A549 (cell line): Measurements from ENCODE around the gene LMNA. TPM values are rescaled to one million over a fixed set of nuclear protein-coding genes. Genes with fewer than 3 reads are reported as not detected.
A peak's percentile ranks its signal among the peaks of the same experiment; 100 is the strongest.

ENCODE experiments used
- ATAC-seq, 2 experiments: fragments of 200-7000 bp in 1 of 2; fragments of >200 bp in 1 of 2; cut with Nextera tagmentation in 1 of 2; cut with Tn5 transposase in 1 of 2; 3 replicates each; pipeline versions ENCODE4 v1.8.0 to v1.9.1; 2018 to 2020; ENCODE audit warnings: mild to moderate bottlenecking in 1 of 2, moderate library complexity in 1 of 2
- CTCF ChIA-PET: fragments of 300-600 bp; sonication (Branson Sonifier 250); formaldehyde crosslinking; extraction: SDS; loops from one replicate; lab custom pipeline; 2021; ENCODE audit warnings: antibody characterized with exemption, inconsistent platforms; lab: Yijun Ruan, JAX
- POLR2A ChIA-PET: fragments of 350-600 bp; formaldehyde crosslinking; extraction: SDS; loops from one replicate; lab custom pipeline; 2021; ENCODE audit warnings: antibody characterized with exemption, inconsistent platforms; lab: Yijun Ruan, JAX
- DNase-seq, 2 experiments: peaks; one replicate each; pipeline versions ENCODE4 v3.0.0 to v3.0.0-alpha.2; 2011 to 2016; ENCODE audit warnings: low read depth in 1 of 2, low spot score in 1 of 2
- FAIRE-seq: peaks from 2 replicates; lab custom pipeline; 2011; peaks lifted over from hg19 to GRCh38; lab: Jason Lieb, UNC
- H3K27ac ChIP-seq, 2 experiments: fragments of >200 bp; sonication (Bioruptor Twin); formaldehyde crosslinking; 3 replicates each; pipeline ENCODE4 v1.5.1; 2016 to 2017
- H3K4me1 ChIP-seq: fragments of >200 bp; sonication (Bioruptor Twin); formaldehyde crosslinking; 3 replicates; pipeline ENCODE4 v1.6.1; 2016
- H3K4me2 ChIP-seq: fragments of >200 bp; sonication (Bioruptor Twin); formaldehyde crosslinking; 3 replicates; pipeline ENCODE4 v1.6.1; 2016
- H3K4me3 ChIP-seq: fragments of >200 bp; sonication (Bioruptor Twin); formaldehyde crosslinking; 3 replicates; pipeline ENCODE4 v1.5.1; 2016
- H3K9me3 ChIP-seq: fragments of >200 bp; sonication (Bioruptor Twin); formaldehyde crosslinking; 3 replicates; pipeline ENCODE4 v1.6.1; 2016
- CBX2 ChIP-seq: fragments of 200-600 bp; sonication (generic); IDR thresholded peaks from 2 replicates; pipeline ENCODE4 v1.6.1; 2016; ENCODE audit warnings: low read depth, mild to moderate bottlenecking, borderline replicate concordance
- CHD2 ChIP-seq: fragments of 150-350 bp; IDR thresholded peaks from 2 replicates; pipeline ENCODE4 v1.6.1; 2014; ENCODE audit warnings: low read length; ENCODE audit not compliant: partially characterized antibody
- CHD4 ChIP-seq: fragments of 200-600 bp; sonication (generic); IDR thresholded peaks from 2 replicates; pipeline ENCODE4 v1.6.1; 2016; ENCODE audit warnings: antibody characterized with exemption, mild to moderate bottlenecking, borderline replicate concordance
- FOSL2 ChIP-seq, 2 experiments: fragments of 450-650 bp in 1 of 2; fragments of >200 bp in 1 of 2; sonication (Bioruptor Twin) in 1 of 2; formaldehyde crosslinking; IDR thresholded peaks; 2 replicates each; pipeline versions ENCODE4 v1.5.0 to v1.6.1; 2016 to 2020; ENCODE audit warnings: mild to moderate bottlenecking in 1 of 2, moderate library complexity in 1 of 2
- HDAC2 ChIP-seq: fragments of 200-600 bp; sonication (generic); IDR thresholded peaks from 2 replicates; pipeline ENCODE4 v1.6.1; 2016
- HOXB5 ChIP-seq: fragments of 250-450 bp; sonication (Bioruptor Pico); IDR thresholded peaks from 2 replicates; pipeline ENCODE4 v1.5.0; 2020; ENCODE audit warnings: mild to moderate bottlenecking, moderate library complexity
- JUN ChIP-seq, 2 experiments: fragments of >200 bp; sonication (Bioruptor Twin); formaldehyde crosslinking; IDR thresholded peaks; 2 replicates in 1 of 2; 3 replicates in 1 of 2; pipeline ENCODE4 v1.6.1; 2016 to 2017
- KDM1A ChIP-seq: fragments of 200-600 bp; sonication (generic); IDR thresholded peaks from 2 replicates; pipeline ENCODE4 v1.6.1; 2016; ENCODE audit warnings: low read depth, mild to moderate bottlenecking
- MAFK ChIP-seq: fragments of 450-650 bp; IDR thresholded peaks from 2 replicates; pipeline ENCODE4 v1.6.1; 2014; ENCODE audit not compliant: partially characterized antibody
- MAZ ChIP-seq: fragments of 150-350 bp; IDR thresholded peaks from 2 replicates; pipeline ENCODE4 v1.6.1; 2014; ENCODE audit warnings: antibody characterized with exemption, low read depth, low read length, borderline replicate concordance
- MYC ChIP-seq: IDR thresholded peaks from 2 replicates; pipeline ENCODE4 v1.6.1; 2012; ENCODE audit warnings: mild to moderate bottlenecking, inconsistent platforms, low read length, improper control_type of control experiment, borderline replicate concordance
- NFE2L2 ChIP-seq: fragments of 150-350 bp; conservative IDR thresholded peaks from 2 replicates; pipeline ENCODE4 v1.6.1; 2014; ENCODE audit warnings: low read length
- POLR2AphosphoS2 ChIP-seq: conservative IDR thresholded peaks from 2 replicates; pipeline ENCODE4 v1.6.1; 2012; ENCODE audit warnings: low read length, improper control_type of control experiment, inconsistent platforms
- ZFP36 ChIP-seq: fragments of 450-650 bp; IDR thresholded peaks from 2 replicates; pipeline ENCODE4 v1.6.1; 2014; ENCODE audit warnings: borderline replicate concordance; ENCODE audit not compliant: partially characterized antibody
- WGBS: methylation state at CpG from one replicate; pipeline ENCODE4 v1.1.6; 2017; ENCODE audit errors: missing lambda C conversion rate; 5-methylcytosine and 5-hydroxymethylcytosine counted together
- polyA plus RNA-seq, 4 experiments: library from polyadenylated mRNA; depleted of rRNA in 3 of 4; stranded (reverse); fragments of >200 nt; fragmentation: RNase III in 1 of 4; extraction: RNeasy Plus Mini Kit Qiagen cat#74134 plus additional on column Dnase treatment in 1 of 4; gene quantifications; 2 replicates in 3 of 4; 3 replicates in 1 of 4; pipeline ENCODE4 v1.2.3, GENCODE V29; 2011 to 2017
- TF ChIP-seq, protein P1 (sequence below): fragments of 450-650 bp; IDR thresholded peaks from 2 replicates; pipeline ENCODE4 v1.6.1; 2014; ENCODE audit warnings: antibody characterized with exemption
- TF ChIP-seq, protein P2 (sequence below): IDR thresholded peaks from 2 replicates; pipeline ENCODE4 v1.6.1; 2012
- TF ChIP-seq, protein P3 (sequence below): fragments of >200 bp; sonication (Bioruptor Twin); formaldehyde crosslinking; IDR thresholded peaks from 2 replicates; pipeline ENCODE4 v1.6.1; 2016
- TF ChIP-seq, protein P4 (sequence below): fragments of >200 bp; sonication (Bioruptor Twin); formaldehyde crosslinking; IDR thresholded peaks from 3 replicates; pipeline ENCODE4 v1.6.1; 2016
- TF ChIP-seq, protein P5 (sequence below): fragments of 250-450 bp; sonication (Bioruptor Pico); IDR thresholded peaks from 2 replicates; pipeline ENCODE4 v1.5.0; 2021; ENCODE audit warnings: mild to moderate bottlenecking, moderate library complexity, borderline replicate concordance
- TF ChIP-seq, protein P6 (sequence below): fragments of 250-450 bp; sonication (Bioruptor Pico); IDR thresholded peaks from 2 replicates; pipeline ENCODE4 v1.5.0; 2020; ENCODE audit warnings: low read depth, mild to moderate bottlenecking, moderate library complexity
- TF ChIP-seq, protein P7 (sequence below): IDR thresholded peaks from 2 replicates; pipeline ENCODE4 v1.6.1; 2012
- TF ChIP-seq, protein P8 (sequence below): fragments of 150-350 bp; IDR thresholded peaks from 2 replicates; pipeline ENCODE4 v1.6.1; 2014; ENCODE audit warnings: low read depth, mild to moderate bottlenecking, low read length

LMNA gene
- polyA plus RNA-seq, 2 of the 4 experiments (the other 2 are of a cell fraction): 214 to 286 TPM

DNA sequence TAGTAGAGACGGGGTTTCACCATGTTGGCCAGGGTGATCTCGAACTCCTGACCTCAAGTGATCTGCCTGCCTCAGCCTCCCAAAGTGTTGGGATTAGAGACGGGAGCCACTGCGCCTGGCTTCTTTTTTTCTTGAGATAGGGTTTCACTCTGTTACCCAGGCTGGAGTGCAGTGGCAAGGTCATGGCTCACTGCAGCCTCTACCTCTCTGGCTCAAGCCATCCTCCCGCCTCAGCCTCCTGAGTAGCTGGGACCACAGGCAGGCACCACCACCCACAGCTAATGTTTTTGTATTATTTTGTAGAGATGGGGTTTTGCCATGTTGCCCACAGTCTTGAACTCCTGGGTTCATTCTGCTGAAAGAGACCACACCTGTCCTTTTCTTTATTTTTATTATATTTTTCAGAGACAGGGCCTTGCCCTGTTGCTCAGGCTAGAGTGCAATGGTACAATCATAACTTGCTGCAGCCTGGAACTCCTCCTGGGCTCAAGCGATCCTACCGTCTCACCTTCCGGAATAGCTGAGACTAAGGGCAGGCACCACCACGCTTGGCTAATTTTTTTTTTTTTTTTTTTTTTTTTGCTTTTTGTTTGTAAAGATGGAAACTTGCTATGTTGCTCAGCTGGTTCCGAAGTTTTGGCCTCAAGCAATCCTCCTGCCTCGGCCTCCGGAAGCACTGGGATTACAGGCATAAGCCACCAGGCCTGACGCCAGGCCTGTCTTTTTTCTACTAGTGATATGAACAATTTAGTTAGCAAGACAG is 3.1 kb downstream of the LMNA start:
- 49% methylated on average over 13 of the region's 13 CpGs for WGBS
- no peak for FAIRE-seq

DNA sequence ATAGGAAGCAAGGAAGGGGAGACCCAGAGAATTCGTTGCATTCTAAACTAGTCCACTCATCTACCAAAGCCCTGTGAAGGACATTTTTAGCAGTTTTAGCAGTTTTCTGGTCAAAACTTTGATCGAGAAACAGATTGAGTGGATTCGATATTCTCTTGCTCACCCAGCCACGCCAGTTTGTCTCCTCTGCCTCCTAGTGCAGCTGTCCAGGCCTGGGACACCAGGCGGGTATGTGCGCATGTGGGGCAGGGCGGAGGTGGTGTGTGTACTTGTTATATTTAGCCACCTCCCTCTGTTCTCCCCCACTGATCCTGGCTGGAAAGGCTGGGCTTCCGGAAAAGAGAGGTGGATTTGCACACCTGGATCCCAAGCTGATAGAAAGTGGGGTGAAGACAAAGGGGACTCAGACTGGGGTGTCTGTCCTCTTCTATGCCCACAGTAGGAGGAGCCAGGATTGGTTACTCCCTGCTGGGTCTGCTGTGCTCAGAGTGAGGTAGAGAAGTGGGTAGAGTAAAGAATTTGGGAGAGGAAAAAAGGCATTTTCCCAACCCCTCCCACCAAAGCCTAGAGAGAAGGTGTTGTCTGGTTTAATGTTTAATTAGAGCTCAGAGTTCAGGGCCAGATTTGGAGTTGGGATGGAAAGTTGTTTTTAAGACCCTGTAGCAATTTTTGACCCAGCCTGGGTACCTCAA is 3.8 kb downstream of the LMNA start:
- no peak for TF ChIP-seq HDAC2
- TF ChIP-seq, protein P1, sequence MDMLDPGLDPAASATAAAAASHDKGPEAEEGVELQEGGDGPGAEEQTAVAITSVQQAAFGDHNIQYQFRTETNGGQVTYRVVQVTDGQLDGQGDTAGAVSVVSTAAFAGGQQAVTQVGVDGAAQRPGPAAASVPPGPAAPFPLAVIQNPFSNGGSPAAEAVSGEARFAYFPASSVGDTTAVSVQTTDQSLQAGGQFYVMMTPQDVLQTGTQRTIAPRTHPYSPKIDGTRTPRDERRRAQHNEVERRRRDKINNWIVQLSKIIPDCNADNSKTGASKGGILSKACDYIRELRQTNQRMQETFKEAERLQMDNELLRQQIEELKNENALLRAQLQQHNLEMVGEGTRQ: no peak
- TF ChIP-seq, protein P2, sequence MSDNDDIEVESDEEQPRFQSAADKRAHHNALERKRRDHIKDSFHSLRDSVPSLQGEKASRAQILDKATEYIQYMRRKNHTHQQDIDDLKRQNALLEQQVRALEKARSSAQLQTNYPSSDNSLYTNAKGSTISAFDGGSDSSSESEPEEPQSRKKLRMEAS: 0 out of 2 replicates have a peak, but pooled peaks have one; percentile 31
- TF ChIP-seq, all 56 proteins: peak for 1
- Histone ChIP-seq H3K4me1 (peaks cover 75% of the 10 kb centered on the region), H3K4me2 (peak overlapping the region; percentile 91), H3K9me3 (no peaks in the 10 kb centered on the region), H3K27ac (peak overlapping the region; percentile 95 to 98), H3K4me3 (peak overlapping the region; percentile 99)
- CTCF ChIA-PET: interaction anchor here (1.1 to 54.8 kb wide), 3 partner anchors 11 to 107 kb away, joined by 7 to 2239 read pairs (median 313); partner anchors contain the start of gene MEX3A
- POLR2A ChIA-PET: interaction anchor here (0.8 kb wide), 1 partner anchor 9 kb away, joined by 4 read pairs; no protein-coding TSS in a partner anchor
- 11% methylated on average over 8 of the region's 8 CpGs for WGBS
- ATAC-seq (no peak), DNase-seq (no peak), FAIRE-seq (no peak)

More for the DNA sequence above, 3.1 kb downstream of the LMNA start:
- peak overlapping the region; percentile 99 for H3K4me3 ChIP-seq
- peak overlapping the region; percentile 95 to 98 for H3K27ac ChIP-seq
- H3K9me3 ChIP-seq: no peaks in the 10 kb centered on the region
- peak overlapping the region; percentile 91 for H3K4me2 ChIP-seq
- TF ChIP-seq, protein P3, sequence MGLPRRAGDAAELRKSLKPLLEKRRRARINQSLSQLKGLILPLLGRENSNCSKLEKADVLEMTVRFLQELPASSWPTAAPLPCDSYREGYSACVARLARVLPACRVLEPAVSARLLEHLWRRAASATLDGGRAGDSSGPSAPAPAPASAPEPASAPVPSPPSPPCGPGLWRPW: no peak
- no peak for TF ChIP-seq CHD2
- TF ChIP-seq, protein P4, sequence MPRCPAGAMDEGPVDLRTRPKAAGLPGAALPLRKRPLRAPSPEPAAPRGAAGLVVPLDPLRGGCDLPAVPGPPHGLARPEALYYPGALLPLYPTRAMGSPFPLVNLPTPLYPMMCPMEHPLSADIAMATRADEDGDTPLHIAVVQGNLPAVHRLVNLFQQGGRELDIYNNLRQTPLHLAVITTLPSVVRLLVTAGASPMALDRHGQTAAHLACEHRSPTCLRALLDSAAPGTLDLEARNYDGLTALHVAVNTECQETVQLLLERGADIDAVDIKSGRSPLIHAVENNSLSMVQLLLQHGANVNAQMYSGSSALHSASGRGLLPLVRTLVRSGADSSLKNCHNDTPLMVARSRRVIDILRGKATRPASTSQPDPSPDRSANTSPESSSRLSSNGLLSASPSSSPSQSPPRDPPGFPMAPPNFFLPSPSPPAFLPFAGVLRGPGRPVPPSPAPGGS: no peak
- no peak for TF ChIP-seq CHD4
- no peak for TF ChIP-seq MYC
- no peak for TF ChIP-seq MAFK
- TF ChIP-seq, protein P5, sequence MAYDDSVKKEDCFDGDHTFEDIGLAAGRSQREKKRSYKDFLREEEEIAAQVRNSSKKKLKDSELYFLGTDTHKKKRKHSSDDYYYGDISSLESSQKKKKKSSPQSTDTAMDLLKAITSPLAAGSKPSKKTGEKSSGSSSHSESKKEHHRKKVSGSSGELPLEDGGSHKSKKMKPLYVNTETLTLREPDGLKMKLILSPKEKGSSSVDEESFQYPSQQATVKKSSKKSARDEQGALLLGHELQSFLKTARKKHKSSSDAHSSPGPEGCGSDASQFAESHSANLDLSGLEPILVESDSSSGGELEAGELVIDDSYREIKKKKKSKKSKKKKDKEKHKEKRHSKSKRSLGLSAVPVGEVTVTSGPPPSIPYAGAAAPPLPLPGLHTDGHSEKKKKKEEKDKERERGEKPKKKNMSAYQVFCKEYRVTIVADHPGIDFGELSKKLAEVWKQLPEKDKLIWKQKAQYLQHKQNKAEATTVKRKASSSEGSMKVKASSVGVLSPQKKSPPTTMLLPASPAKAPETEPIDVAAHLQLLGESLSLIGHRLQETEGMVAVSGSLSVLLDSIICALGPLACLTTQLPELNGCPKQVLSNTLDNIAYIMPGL (CRISPR knock-in tag): no peak
- TF ChIP-seq CBX2: no peak
- TF ChIP-seq KDM1A: no peak
- TF ChIP-seq, protein P6, sequence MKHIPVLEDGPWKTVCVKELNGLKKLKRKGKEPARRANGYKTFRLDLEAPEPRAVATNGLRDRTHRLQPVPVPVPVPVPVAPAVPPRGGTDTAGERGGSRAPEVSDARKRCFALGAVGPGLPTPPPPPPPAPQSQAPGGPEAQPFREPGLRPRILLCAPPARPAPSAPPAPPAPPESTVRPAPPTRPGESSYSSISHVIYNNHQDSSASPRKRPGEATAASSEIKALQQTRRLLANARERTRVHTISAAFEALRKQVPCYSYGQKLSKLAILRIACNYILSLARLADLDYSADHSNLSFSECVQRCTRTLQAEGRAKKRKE (CRISPR knock-in tag): no peak
- no peak for TF ChIP-seq MAZ
- TF ChIP-seq, protein P7, sequence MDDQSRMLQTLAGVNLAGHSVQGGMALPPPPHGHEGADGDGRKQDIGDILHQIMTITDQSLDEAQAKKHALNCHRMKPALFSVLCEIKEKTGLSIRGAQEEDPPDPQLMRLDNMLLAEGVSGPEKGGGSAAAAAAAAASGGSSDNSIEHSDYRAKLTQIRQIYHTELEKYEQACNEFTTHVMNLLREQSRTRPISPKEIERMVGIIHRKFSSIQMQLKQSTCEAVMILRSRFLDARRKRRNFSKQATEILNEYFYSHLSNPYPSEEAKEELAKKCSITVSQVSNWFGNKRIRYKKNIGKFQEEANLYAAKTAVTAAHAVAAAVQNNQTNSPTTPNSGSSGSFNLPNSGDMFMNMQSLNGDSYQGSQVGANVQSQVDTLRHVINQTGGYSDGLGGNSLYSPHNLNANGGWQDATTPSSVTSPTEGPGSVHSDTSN: no peak
- no peak for TF ChIP-seq FOSL2 (IDR thresholded peaks at IDR 0.05)
- TF ChIP-seq FOSL2 (CRISPR knock-in tag; IDR thresholded peaks at IDR 0.05): no peak
- TF ChIP-seq POLR2AphosphoS2: no peak
- no peak for TF ChIP-seq JUN (IDR thresholded peaks at IDR 0.05)
- no peak for TF ChIP-seq ZFP36
- TF ChIP-seq NFE2L2: no peak
- TF ChIP-seq, protein P8, sequence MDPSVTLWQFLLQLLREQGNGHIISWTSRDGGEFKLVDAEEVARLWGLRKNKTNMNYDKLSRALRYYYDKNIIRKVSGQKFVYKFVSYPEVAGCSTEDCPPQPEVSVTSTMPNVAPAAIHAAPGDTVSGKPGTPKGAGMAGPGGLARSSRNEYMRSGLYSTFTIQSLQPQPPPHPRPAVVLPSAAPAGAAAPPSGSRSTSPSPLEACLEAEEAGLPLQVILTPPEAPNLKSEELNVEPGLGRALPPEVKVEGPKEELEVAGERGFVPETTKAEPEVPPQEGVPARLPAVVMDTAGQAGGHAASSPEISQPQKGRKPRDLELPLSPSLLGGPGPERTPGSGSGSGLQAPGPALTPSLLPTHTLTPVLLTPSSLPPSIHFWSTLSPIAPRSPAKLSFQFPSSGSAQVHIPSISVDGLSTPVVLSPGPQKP: no peak
- TF ChIP-seq HOXB5: no peak
- TF ChIP-seq, all 56 proteins: peak for 0
- peaks cover 75% of the 10 kb centered on the region for H3K4me1 ChIP-seq
- DNase-seq (no peak), ATAC-seq (no peak)
- ChIA-PET POLR2A (interaction anchor here (4.8 kb wide), 1 partner anchor 10 kb away, joined by 108 read pairs; no protein-coding TSS in a partner anchor), CTCF (interaction anchor here (1.1 to 54.8 kb wide), 3 partner anchors 12 to 108 kb away, joined by 7 to 2239 read pairs (median 313); partner anchors contain the start of gene MEX3A)
